H1 (cell line): ENCODE measurements around the gene UBAC1. TPM values are rescaled to one million over a fixed set of nuclear protein-coding genes. Genes with fewer than 3 reads are reported as not detected.

Experiments
- MAX ChIP-seq: IDR thresholded peaks from 2 replicates; pipeline ENCODE4 v1.6.1; 2012; ENCODE audit warnings: inconsistent platforms
- polyA plus RNA-seq, 7 experiments: library from polyadenylated mRNA; depleted of rRNA in 3 of 7; stranded (reverse) in 5 of 7; unstranded in 2 of 7; fragments of >200 nt in 5 of 7; fragments of 200-250 nt in 2 of 7; gene quantifications; 1 replicate in 5 of 7; 2 replicates in 1 of 7; 4 replicates in 1 of 7; pipeline versions ENCODE4 v1.2.1 to v1.2.3, GENCODE V29; 2011 to 2013; ENCODE audit warnings: missing spikeins in 2 of 7, mixed read lengths in 2 of 7
- total RNA-seq: library from RNA; stranded (reverse); fragmentation: NEBNext Ultra II Directional; extraction: Animal tissue kit (Norgen Biotek cat#: 25700); gene quantifications from 2 replicates; pipeline ENCODE4 v1.2.1, GENCODE V29; 2021
- TF ChIP-seq, protein P1 (sequence below): fragments of 300-600 bp; sonication (generic); IDR thresholded peaks from 2 replicates; pipeline ENCODE4 v1.7.1; 2012; ENCODE audit warnings: low read length, moderate library complexity, mild to moderate bottlenecking, inconsistent platforms; ENCODE audit not compliant: insufficient replicate concordance

UBAC1 gene
- total and polyA plus RNA-seq, 2 of the 8 experiments (the other 6 are each of a cell fraction or from before 2014, with no cell fraction given) = 59.3 to 85.2 TPM

DNA sequence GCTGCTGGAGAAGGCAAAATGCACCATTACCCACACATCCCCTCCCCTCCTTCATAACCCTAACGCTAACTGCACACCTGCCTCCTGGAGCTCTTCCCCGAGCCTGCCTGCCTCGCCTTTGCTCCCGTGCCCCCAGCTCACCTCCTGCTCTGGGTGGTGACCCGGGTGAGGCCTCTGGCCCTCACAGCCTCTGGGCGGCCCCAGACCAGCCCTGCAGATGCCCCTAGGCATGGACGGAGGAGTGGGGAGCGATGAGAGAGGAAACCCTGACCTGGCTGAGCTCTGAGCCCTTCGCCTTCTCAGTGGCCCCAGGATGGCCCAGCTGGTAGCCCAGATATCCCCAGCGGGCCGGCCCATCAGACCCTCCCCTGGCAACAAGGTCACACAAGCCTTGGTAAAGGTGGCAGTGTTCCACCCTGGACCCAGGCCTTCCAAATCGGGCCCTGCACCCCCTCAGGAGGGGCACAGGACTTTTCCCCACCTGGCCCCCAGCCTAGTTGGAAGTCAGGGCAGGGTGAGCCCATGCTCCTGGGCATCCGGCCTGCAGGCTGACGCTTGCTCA, 39.3 kb downstream of the UBAC1 start (continued):
- TF ChIP-seq, protein P1, sequence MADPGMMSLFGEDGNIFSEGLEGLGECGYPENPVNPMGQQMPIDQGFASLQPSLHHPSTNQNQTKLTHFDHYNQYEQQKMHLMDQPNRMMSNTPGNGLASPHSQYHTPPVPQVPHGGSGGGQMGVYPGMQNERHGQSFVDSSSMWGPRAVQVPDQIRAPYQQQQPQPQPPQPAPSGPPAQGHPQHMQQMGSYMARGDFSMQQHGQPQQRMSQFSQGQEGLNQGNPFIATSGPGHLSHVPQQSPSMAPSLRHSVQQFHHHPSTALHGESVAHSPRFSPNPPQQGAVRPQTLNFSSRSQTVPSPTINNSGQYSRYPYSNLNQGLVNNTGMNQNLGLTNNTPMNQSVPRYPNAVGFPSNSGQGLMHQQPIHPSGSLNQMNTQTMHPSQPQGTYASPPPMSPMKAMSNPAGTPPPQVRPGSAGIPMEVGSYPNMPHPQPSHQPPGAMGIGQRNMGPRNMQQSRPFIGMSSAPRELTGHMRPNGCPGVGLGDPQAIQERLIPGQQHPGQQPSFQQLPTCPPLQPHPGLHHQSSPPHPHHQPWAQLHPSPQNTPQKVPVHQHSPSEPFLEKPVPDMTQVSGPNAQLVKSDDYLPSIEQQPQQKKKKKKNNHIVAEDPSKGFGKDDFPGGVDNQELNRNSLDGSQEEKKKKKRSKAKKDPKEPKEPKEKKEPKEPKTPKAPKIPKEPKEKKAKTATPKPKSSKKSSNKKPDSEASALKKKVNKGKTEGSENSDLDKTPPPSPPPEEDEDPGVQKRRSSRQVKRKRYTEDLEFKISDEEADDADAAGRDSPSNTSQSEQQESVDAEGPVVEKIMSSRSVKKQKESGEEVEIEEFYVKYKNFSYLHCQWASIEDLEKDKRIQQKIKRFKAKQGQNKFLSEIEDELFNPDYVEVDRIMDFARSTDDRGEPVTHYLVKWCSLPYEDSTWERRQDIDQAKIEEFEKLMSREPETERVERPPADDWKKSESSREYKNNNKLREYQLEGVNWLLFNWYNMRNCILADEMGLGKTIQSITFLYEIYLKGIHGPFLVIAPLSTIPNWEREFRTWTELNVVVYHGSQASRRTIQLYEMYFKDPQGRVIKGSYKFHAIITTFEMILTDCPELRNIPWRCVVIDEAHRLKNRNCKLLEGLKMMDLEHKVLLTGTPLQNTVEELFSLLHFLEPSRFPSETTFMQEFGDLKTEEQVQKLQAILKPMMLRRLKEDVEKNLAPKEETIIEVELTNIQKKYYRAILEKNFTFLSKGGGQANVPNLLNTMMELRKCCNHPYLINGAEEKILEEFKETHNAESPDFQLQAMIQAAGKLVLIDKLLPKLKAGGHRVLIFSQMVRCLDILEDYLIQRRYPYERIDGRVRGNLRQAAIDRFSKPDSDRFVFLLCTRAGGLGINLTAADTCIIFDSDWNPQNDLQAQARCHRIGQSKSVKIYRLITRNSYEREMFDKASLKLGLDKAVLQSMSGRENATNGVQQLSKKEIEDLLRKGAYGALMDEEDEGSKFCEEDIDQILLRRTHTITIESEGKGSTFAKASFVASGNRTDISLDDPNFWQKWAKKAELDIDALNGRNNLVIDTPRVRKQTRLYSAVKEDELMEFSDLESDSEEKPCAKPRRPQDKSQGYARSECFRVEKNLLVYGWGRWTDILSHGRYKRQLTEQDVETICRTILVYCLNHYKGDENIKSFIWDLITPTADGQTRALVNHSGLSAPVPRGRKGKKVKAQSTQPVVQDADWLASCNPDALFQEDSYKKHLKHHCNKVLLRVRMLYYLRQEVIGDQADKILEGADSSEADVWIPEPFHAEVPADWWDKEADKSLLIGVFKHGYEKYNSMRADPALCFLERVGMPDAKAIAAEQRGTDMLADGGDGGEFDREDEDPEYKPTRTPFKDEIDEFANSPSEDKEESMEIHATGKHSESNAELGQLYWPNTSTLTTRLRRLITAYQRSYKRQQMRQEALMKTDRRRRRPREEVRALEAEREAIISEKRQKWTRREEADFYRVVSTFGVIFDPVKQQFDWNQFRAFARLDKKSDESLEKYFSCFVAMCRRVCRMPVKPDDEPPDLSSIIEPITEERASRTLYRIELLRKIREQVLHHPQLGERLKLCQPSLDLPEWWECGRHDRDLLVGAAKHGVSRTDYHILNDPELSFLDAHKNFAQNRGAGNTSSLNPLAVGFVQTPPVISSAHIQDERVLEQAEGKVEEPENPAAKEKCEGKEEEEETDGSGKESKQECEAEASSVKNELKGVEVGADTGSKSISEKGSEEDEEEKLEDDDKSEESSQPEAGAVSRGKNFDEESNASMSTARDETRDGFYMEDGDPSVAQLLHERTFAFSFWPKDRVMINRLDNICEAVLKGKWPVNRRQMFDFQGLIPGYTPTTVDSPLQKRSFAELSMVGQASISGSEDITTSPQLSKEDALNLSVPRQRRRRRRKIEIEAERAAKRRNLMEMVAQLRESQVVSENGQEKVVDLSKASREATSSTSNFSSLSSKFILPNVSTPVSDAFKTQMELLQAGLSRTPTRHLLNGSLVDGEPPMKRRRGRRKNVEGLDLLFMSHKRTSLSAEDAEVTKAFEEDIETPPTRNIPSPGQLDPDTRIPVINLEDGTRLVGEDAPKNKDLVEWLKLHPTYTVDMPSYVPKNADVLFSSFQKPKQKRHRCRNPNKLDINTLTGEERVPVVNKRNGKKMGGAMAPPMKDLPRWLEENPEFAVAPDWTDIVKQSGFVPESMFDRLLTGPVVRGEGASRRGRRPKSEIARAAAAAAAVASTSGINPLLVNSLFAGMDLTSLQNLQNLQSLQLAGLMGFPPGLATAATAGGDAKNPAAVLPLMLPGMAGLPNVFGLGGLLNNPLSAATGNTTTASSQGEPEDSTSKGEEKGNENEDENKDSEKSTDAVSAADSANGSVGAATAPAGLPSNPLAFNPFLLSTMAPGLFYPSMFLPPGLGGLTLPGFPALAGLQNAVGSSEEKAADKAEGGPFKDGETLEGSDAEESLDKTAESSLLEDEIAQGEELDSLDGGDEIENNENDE = no peak
- no peak for TF ChIP-seq MAX
- TF ChIP-seq, all 59 proteins: peak for 0
